GM12865 (cell line): ENCODE measurements around the gene CRYAB.

Source experiments
- DNase-seq: peaks from one replicate; pipeline ENCODE4 v3.0.0; 2010; ENCODE audit warnings: low read depth
- H3K4me3 ChIP-seq: 2 replicates; pipeline ENCODE4 v1.5.1; 2011; ENCODE audit warnings: mild to moderate bottlenecking, low read depth, low read length, control low read depth
- CTCF ChIP-seq: IDR thresholded peaks from 2 replicates; pipeline ENCODE4 v1.5.1; 2011; ENCODE audit warnings: low read length, control low read depth, low read depth, inconsistent platforms; ENCODE audit not compliant: insufficient read depth; ENCODE audit errors: missing control alignments

Gene CRYAB

GRCh38 chr11:111870886-111871692 lies 40.5 kb downstream of the CRYAB start, which contains the start of gene ALG9:
Gene ALG9 (minus strand): TSS chr11:111871581. CDS start chr11:111871482, 99 bp downstream.
- peak; percentile 14 for TF ChIP-seq CTCF
- DNase-seq = peak; percentile 93
- H3K4me3 ChIP-seq = peak within 1 kb of the TSS; percentile 60

GRCh38 chr11:111870522-111870885 lies 41.1 kb downstream of the CRYAB start:
- H3K4me3 ChIP-seq = peak overlapping the region; percentile 60
- DNase-seq = no peak
- no peak for TF ChIP-seq CTCF

- H3K4me3 ChIP-seq = peak overlapping the region; percentile 60
- no peak for TF ChIP-seq CTCF
- no peak for DNase-seq
Measured at GRCh38 chr11:111870113-111870512, 41.5 kb downstream of the CRYAB start.

GRCh38 chr11:111860257-111860656 lies 51.3 kb downstream of the CRYAB start:
- no peak for TF ChIP-seq CTCF
- no peak for DNase-seq

More at GRCh38 chr11:111860257-111860656, 51.3 kb downstream of the CRYAB start:
- H3K4me3 ChIP-seq = no peak overlapping the region
